Sigmoid colon (tissue), 4 donors: ENCODE measurements around the gene FTCD.

Source experiments
- EP300 ChIP-seq, 4 donors: sonication (generic); formaldehyde crosslinking; IDR thresholded peaks; one replicate each; pipeline ENCODE4 v1.6.1; 2017; ENCODE audit warnings: antibody characterized with exemption in 4 of 4
- POLR2A ChIP-seq, 2 donors: fragments of 450-650 bp; IDR thresholded peaks; one replicate each; pipeline ENCODE4 v1.6.1; 2016; ENCODE audit warnings: antibody characterized with exemption in 2 of 2, mild to moderate bottlenecking in 2 of 2, moderate library complexity in 2 of 2
- POLR2AphosphoS5 ChIP-seq, 4 donors: sonication (generic); formaldehyde crosslinking; IDR thresholded peaks; one replicate each; pipeline ENCODE4 v1.6.1; 2017; ENCODE audit warnings: antibody characterized with exemption in 4 of 4
- TF ChIP-seq, protein P1 (sequence below), 4 experiments: fragments of 450-650 bp in 3 of 4; fragments of 200-600 bp in 1 of 4; IDR thresholded peaks; one replicate each; pipeline ENCODE4 v1.5.1; 2016 to 2019; ENCODE audit warnings: antibody characterized with exemption in 4 of 4, mild to moderate bottlenecking in 3 of 4, moderate library complexity in 2 of 4

DNA sequence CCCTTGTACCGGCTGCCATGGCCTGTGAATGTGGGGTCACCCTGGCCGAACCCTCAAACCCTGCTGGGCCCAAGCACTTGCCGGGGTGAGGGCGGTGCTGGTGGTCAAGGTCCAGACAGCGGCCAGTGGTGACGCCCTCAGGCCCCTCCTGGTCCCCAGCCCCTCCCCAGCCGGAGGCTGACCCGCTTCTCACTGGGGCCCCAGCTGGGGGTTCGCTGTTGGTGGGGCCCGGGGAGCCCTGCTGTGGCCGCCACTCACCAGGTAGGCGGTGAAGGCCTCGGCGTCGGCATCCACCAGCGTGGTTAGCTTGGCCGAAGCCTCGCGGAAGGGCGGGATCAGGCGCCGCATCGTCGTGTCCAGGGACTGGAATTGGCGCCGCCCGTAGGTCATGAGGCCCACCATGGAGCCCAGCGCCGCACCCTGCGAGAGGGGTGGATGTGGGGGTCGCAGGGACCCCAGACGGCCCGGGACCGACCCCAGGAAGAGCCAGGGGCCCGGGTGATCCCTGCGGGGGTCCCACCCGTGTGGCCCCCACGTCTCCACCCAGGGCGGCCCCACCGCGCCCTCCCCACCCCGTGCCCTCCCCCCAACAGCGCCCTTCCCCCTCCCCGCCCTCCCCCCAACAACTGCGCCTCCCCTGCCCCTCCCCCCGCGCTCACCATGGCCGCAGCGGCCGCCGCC is 10.1 kb downstream of the FTCD start:
- no peak for TF ChIP-seq POLR2A (IDR thresholded peaks at IDR 0.05)
- TF ChIP-seq, protein P1, sequence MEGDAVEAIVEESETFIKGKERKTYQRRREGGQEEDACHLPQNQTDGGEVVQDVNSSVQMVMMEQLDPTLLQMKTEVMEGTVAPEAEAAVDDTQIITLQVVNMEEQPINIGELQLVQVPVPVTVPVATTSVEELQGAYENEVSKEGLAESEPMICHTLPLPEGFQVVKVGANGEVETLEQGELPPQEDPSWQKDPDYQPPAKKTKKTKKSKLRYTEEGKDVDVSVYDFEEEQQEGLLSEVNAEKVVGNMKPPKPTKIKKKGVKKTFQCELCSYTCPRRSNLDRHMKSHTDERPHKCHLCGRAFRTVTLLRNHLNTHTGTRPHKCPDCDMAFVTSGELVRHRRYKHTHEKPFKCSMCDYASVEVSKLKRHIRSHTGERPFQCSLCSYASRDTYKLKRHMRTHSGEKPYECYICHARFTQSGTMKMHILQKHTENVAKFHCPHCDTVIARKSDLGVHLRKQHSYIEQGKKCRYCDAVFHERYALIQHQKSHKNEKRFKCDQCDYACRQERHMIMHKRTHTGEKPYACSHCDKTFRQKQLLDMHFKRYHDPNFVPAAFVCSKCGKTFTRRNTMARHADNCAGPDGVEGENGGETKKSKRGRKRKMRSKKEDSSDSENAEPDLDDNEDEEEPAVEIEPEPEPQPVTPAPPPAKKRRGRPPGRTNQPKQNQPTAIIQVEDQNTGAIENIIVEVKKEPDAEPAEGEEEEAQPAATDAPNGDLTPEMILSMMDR (IDR thresholded peaks at IDR 0.05) = no peak
- no peak for TF ChIP-seq POLR2AphosphoS5 (IDR thresholded peaks at IDR 0.05)
- TF ChIP-seq EP300 (IDR thresholded peaks at IDR 0.05) = no peak
